Measurements from ENCODE around the gene STAT4.

STAT4 gene

DNA sequence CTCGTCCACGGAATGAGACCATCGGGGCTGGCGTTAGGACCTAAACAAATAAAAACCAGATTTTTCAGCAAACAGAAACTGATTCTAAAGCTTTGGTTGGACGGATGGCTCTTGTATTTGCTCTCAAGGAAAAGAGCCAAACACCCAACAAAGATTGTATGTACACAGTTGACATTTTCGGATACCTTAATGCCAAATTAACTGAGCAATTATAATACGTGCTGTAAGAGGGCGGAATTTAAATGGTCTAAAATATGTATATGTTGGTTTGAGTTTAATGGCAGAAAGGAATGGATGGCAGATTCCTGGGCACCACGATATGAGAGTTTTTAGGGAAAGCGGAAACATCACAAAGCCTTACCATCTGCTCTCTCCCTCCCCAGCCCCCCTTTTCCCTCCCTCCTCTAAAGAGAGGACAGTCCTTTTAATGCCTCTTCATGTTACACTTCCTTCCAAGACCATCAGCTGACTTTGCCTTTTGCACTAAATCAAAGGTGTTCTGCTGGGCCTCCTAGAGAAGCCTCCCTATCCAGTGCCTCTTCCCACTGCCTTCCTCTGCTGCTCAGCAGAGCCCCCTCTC lies 170.1 kb downstream of the STAT4 start:
- DNase-seq: no peak
- intact Hi-C loops (cut with DNase I): no loop called here

DNA sequence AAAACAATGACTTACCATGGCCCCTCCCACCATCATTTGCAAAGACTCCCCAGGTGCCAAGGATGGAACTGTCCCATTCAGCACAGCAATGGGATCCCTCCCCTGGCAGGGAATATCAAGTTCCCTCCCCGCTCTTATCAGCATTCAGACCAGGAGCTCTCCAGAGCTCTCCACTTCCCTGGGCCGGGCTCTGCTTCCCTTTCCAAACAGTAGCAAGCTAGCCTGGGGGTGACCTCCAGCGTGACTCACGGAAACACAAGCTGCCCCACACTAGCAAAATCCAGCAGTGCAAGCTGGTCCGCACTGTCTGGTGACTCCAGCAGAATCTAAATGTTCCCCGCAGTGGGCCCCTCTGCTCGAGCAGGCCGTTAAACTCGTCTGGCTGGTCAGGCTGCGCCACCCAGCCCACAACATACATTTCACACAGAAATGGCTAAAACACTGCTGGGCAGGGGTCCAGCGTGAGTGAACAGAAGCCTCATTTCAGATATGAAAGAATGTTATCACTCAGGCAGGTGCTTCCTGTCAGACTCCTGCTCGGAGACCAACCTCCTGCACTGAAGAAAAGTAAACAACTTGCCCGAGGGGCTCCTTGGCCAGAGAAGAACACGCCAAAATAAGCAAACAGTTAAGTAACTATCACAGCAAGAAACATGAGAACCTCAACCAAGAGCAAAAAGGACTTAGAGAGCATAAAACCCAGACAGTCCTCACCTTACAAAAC lies 170.7 kb downstream of the STAT4 start:
- intact Hi-C loops (cut with DNase I): no loop called here
- no peak for DNase-seq
